Brain pericyte (primary cell): Measurements from ENCODE around the gene PTPRG.

Experiments
- DNase-seq: peaks from one replicate; pipeline ENCODE4 v3.0.0-alpha.2; 2012; ENCODE audit warnings: low read depth, low spot score

PTPRG gene

DNA sequence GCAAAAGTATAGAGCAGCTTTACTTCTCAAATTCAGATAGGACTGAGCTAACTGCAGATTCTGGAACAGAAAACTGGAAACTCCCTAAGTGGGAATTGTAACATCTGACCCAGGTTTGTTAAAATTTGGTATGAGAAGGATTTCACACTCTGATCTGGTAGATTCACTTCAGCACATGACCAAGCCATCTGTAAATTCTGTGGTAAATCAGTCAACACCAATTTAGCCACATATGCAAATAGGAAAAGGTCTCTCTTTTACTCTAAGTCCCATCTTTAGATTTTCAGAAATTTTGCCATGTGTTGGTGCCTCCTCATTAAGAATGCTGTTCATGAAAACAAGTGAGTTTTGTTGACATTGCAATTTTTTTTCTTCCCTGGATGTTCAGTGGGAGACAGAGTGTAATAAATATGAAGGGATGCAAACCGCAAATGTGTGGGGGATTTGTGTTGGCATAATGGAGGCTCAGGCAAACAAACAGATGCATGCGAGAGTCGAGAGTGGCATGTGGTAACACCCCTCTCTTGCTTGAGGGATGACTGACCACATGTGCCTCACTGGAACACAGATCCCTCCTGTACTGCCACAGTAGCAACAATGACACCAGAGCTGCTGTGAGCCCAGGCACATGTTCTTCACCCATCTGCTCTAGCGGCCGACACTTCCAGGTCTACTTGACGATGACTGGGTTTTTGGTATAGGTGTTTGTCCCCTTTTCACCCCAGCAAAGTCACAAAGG is 665.4 kb downstream of the PTPRG start:
- DNase-seq = no peak

GRCh38 chr3:62228467-62228866 is 667.1 kb downstream of the PTPRG start:
- no peak for DNase-seq

DNA sequence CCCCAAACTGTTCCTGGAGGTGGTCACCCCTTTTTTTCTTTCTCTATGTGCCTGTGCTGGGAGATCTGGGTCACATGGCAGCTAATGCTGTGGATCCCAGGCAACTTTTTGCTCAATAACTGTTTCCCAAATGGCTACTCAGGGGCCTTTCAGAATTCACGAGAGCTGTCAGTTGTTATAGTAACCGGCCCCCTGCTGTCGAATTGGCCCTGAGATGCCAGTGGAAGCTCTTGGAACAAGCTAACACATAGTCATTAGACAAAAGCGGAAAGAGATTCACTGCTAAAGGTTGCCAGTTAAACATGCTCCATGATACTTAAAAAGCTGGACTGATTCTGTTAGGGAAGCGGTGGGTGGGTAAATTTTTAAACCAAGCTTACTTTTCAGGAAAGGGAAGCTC is 667.8 kb downstream of the PTPRG start:
- no peak for DNase-seq

GRCh38 chr3:62229908-62230307 is 668.5 kb downstream of the PTPRG start:
- no peak for DNase-seq

- DNase-seq = no peak
Measured at GRCh38 chr3:62233065-62233464, 671.7 kb downstream of the PTPRG start.

GRCh38 chr3:62236016-62236415 is 674.6 kb downstream of the PTPRG start:
- DNase-seq = no peak

DNA sequence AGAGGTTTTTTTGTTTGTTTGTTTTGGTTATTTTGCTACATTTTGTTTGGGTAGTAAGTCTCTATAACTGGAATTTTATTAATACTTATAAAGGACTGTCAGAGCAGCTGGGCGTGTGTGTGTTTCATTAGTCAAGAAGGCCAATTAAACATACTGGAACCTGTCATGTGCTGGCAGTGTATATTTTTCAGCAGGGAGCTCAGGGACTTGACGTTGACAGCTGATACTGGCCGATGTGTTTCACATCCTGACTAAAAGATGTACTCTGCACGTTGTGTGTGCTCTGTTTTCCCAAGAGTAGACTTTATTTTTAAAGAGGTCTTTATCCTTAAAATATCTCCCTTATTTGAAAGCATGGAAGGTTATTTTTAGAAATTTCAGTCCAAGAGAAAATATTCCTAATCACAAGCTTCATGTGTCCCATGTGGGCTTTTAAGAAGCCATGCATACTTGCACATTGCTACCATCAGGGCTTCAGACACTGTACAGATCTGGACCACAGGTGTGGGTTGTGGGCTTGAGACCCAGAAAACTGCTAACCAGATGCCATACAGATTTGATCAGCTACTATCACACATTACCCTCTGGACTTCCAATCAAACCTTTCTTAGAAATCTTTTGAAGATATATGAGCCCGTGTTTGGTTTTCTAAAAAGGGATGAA is 676.0 kb downstream of the PTPRG start:
- DNase-seq = no peak

- DNase-seq = no peak
Measured at GRCh38 chr3:62238003-62238402, 676.6 kb downstream of the PTPRG start.

DNA sequence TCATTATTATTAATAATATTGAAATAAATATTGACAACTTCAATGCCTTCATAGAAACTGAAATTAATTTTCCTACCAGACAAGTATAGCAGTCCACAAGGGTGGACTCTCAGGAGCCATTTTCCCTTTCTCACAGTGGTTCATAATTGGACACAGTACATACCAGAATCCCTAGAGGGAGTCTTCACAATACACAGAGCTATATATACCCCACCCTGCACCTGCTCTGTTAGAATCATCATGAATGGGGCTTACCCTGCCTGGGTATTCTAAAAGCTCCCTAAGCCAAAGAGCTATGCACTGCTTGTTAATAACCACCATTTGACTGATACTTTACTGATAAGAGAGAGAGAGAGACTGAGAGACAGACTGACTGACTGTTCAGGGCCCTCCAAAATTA is 677.1 kb downstream of the PTPRG start:
- DNase-seq = no peak

DNA sequence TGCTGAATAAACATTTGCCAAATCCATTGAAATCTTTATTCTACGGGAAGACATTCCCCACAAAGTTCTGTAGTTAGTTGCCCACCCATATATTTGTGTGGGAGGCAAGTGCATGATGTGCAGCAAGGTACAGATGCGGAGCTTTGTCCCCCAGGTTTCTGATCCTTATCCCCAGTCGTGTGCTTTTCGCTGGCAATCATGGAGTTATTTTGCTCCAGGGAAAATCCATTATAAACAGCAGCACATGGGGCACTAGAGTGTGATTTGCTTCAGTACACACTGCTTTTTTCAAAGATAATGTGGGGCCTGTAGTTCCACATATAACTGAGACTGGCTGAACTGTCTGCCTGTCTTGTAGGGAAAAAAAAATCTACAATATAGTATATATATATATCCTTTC is 679.9 kb downstream of the PTPRG start:
- no peak for DNase-seq

DNA sequence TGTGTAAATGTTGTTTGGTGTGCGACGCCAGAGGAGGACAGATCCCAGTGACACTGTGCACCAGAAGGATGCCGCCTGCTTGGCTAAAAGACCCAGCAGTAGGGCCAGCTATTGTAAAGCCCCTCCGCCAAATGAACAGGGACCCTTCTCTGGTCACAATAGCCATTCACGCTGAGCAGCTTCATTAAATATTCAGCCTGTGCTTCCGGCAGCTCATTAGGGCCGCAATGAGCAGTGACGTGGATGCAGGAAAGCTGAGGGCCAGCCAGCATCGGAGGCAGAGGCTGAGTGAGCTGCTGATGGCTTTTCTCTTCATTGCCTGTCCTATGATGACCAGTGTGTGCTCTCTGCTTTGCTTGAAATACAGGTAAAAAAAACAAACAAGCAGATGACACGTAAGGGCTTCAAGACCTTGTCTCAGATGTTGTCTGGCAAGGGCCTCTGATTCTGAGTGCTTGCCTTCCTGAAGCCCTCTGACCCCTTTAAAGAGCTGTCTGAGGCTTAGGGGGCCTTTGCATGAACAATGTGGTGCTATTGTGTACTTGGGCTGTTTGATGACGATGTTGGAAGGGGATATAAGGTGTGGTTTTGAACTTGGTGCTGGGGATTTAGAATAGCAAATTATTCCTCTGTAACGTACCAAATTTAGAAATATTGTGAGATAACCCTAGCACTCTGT is 681.6 kb downstream of the PTPRG start:
- DNase-seq = no peak

- no peak for DNase-seq
Measured at GRCh38 chr3:62246094-62246493, 684.7 kb downstream of the PTPRG start.

DNA sequence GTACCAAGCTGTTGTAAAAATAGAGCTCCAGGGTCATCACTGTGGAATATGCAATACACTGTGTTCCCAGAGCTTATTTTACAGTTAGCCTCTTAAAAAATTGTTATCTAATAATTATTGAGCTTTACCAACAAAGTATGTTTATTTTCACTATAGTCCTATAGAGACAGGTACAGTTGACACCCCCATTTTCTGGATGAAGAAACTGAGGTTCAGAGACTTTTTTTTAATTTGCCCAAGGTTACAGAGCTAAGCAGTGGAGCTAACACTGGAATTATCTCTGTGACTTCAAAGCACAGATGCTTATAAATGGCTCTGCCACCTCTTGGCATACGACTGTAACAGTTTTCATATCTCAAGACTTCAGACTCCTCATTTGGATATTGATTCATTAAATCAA is 685.6 kb downstream of the PTPRG start:
- no peak for DNase-seq

DNA sequence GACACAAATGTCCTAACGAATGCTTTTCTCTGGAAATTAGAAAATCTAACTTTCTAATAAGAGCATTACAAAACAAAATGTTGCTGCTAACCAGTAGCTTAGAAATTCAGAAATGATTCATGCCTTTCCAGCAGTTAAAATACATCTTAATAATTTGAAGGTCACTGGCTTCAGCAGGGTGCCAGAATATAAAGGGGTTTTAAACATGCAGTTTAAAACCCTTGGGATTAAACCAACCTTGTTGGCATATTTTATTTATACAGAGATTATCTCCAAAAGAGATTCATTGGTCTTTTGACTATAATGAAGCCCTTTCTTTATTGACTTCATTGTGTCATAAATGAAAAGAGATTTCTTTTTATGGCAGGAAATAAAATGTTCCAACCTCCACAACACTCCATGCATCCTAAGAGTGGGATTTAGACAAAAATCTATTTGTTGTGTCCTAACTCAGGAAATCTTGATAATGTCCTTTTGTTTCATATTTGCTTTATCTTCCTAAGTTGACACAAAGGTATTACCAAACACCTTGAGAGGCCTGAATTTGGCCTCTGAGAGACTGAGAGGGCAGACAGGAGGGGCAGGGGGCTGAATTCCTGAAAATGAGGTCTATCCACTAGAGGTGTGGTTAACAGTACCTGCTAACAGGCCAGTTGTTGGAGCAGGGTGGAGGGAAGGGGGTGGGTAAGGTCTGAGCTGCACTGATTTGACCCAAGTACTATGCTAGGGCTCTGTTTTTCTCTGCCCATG is 687.5 kb downstream of the PTPRG start:
- DNase-seq = no peak

DNA sequence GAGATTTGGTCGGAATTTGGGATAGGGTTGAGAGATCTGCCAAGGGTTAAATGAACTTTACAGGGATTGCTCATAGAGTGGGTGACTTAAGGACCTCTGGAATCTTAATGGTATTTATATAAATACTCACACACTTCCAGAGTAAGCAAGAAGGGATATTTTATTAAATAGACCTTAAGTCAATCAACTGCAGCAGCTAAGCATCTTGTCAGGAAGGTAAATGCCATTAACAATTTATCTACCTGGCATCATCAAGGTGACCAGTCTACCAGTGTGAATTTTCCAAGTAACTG is 688.1 kb downstream of the PTPRG start:
- DNase-seq = no peak

DNA sequence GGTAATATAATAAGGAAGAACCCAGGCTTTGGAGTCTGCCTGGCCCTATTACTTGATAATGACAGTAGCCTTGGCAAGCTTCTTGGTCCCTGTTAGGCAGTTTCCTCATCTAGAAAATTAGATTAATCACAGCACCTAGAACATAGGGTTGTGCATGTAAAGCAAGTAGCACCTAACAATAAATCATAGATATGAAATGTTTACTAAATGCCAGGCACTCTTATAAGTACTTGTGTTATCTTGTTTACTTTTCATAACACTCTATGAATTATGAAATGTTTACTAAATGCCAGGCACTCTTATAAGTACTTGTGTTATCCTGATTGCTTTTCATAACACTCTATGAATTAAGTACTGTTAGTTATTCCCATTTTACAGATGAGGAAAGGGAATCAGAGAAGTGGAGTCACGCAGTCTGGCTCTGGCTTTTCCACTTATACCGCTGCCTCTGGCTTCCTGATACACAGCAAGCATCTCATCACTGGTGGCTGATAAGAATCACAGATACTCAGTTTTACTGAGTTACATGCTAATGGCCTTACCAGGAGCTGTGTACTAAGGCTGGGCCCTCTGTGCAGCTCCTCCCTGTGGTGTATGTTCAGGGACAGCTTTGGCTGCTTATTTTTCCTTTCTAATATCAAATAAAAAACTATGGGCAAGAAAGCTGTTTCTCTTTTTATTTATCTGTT is 688.6 kb downstream of the PTPRG start:
- no peak for DNase-seq

GRCh38 chr3:62252438-62253157 is 691.2 kb downstream of the PTPRG start:
- no peak for DNase-seq

GRCh38 chr3:62253971-62254370 is 692.6 kb downstream of the PTPRG start:
- no peak for DNase-seq

- no peak for DNase-seq
Measured at GRCh38 chr3:62255758-62256157, 694.4 kb downstream of the PTPRG start.

DNA sequence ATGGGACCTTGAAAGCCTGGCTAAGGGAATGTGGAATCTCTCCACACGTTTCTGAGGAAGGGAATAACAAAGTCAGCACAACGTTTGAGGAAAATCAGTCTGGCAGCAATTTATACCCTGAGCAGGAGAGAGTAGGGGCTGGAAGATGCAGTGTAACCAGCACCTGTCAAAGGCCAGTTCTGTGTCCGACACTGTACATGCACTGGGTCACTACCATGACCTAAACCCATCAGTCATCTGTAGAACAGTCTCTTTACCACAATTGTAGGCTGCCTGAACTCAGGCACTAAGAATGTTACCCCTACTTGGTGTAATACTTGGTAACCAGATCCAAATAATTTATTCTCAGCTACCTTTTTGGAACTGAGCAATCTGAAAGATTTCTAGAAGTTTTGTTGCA is 698.6 kb downstream of the PTPRG start:
- DNase-seq = no peak

GRCh38 chr3:62260655-62261054 is 699.3 kb downstream of the PTPRG start:
- no peak for DNase-seq
